ENCODE data around the gene RIPK3. TPM values are rescaled to one million over a fixed set of nuclear protein-coding genes. Genes with fewer than 3 reads are reported as not detected.

RIPK3 gene
- total RNA-seq, result 0.19 and 0.40 TPM in 2 replicates

GRCh38 chr14:24339284-24340151 lies at the start of gene RIPK3:
RIPK3 (minus strand) TSS chr14:24339991; CDS start chr14:24339826, 165 bp downstream.

GRCh38 chr14:24367514-24368211 lies 27.9 kb upstream of the RIPK3 start, which contains the start of gene NFATC4:
NFATC4 (plus strand) TSS chr14:24368184; CDS start chr14:24368341, 157 bp downstream.

GRCh38 chr14:24334431-24335291 lies 5.1 kb downstream of the RIPK3 start, which contains the start of gene ADCY4:
ADCY4 (minus strand) TSS chr14:24335071; CDS start chr14:24334652, 419 bp downstream.

GRCh38 chr14:24310646-24311604 lies 28.9 kb downstream of the RIPK3 start, which contains the start of gene LTB4R:
LTB4R (plus strand) TSS chr14:24311502; CDS start chr14:24315652, 4,150 bp downstream.

DNA sequence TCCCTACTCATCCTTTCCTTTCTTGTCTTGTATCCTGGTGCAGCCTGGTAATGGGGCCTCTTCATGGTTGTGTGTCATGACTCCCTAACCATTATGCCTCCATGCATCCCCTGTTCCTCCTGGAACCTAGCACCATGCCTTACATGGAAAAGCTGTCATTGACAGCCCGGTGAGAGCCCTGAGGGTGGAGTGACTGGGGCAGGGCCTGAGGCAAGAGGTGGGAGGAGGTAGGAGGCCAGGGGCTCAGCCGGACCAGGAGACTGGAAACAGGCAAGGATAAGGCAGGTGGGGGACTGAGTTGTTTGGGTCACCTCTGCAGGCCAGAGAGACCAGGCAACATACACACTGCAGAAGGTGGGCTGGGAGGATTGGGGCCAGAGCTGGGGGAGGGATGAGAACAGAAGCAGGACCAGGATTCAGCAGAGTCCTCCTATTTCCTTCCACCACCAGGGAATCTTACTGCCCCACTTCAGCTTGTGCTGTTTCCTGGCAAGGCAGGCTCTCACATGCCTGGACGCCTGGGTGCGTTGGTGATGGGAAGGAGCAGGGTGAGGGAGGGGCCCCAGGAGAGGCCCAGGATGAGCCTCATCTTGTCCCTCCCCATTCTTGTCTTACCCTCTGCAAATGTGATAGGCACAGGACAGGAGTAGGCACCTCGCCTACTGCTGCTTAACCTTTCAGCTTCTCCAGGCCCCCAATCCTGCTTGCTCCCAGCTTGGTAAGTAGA lies 30.1 kb downstream of the RIPK3 start, which contains the start of gene LTB4R2:
Gene LTB4R2 (plus strand): TSS at position 603 of the 727 bp plus-strand sequence. CDS start 525 bp downstream, outside the sequence.

GRCh38 chr14:24307575-24308341 lies 32.0 kb downstream of the RIPK3 start, which contains the start of gene CIDEB:
CIDEB (minus strand) TSS chr14:24307977; CDS start chr14:24307858, 119 bp downstream.

GRCh38 chr14:24299255-24300191 lies 40.3 kb downstream of the RIPK3 start, which contains the start of the genes DHRS1 and NOP9:
DHRS1 (minus strand) TSS chr14:24299780; CDS start chr14:24299106, 674 bp downstream.
NOP9 (plus strand) TSS chr14:24299850; CDS start chr14:24299955, 105 bp downstream.

Other genes with a start within 250 kb of the RIPK3 start
- 8.6 and 10.2 TPM in 2 replicates for gene PCK2, start 245.7 kb downstream of the RIPK3 start, total RNA-seq
- 63.2 and 68.4 TPM in 2 replicates for gene DCAF11, start 225.2 kb downstream of the RIPK3 start, total RNA-seq
- gene NRL, start 225.0 kb downstream of the RIPK3 start, total RNA-seq, result 0.75 and 0.79 TPM in 2 replicates
- 0.13 and 0.19 TPM in 2 replicates for gene FITM1, start 209.3 kb downstream of the RIPK3 start, total RNA-seq
- gene PSME1, start 203.8 kb downstream of the RIPK3 start, total RNA-seq, result 97.5 and 122 TPM in 2 replicates
- gene EMC9, start 198.4 kb downstream of the RIPK3 start, total RNA-seq, result 19.2 and 29.5 TPM in 2 replicates
- 114 and 116 TPM in 2 replicates for gene PSME2, start 193.4 kb downstream of the RIPK3 start, total RNA-seq
- gene RNF31, start 192.5 kb downstream of the RIPK3 start, total RNA-seq, result 31.8 and 33.7 TPM in 2 replicates
- 102 and 108 TPM in 2 replicates for gene IRF9, start 178.7 kb downstream of the RIPK3 start, total RNA-seq
- 0.66 and 1.4 TPM in 2 replicates for gene REC8, start 167.9 kb downstream of the RIPK3 start, total RNA-seq
- gene IPO4, start 151.2 kb downstream of the RIPK3 start, total RNA-seq, result 32.3 and 46.9 TPM in 2 replicates
- 52.8 and 58.4 TPM in 2 replicates for gene TM9SF1, start 144.6 kb downstream of the RIPK3 start, total RNA-seq
- 0.19 TPM in 1 of 2 replicates, not detected in the other for gene TSSK4, start 134.3 kb downstream of the RIPK3 start, total RNA-seq
- gene CHMP4A, start 126.5 kb downstream of the RIPK3 start, total RNA-seq, result 25.6 and 31.3 TPM in 2 replicates
- 17.4 and 21.1 TPM in 2 replicates for gene MDP1, start 123.9 kb downstream of the RIPK3 start, total RNA-seq
- 300 and 324 TPM in 2 replicates for gene NEDD8, start 107.6 kb downstream of the RIPK3 start, total RNA-seq
- 93.1 and 102 TPM in 2 replicates for gene GMPR2, start 107.1 kb downstream of the RIPK3 start, total RNA-seq
- 51.5 and 55.1 TPM in 2 replicates for gene TINF2, start 97.4 kb downstream of the RIPK3 start, total RNA-seq
- 0.25 and 0.40 TPM in 2 replicates for gene TGM1, start 76.8 kb downstream of the RIPK3 start, total RNA-seq
- 20.0 and 21.7 TPM in 2 replicates for gene RABGGTA, start 68.4 kb downstream of the RIPK3 start, total RNA-seq
- gene DHRS1, start 40.2 kb downstream of the RIPK3 start, total RNA-seq, result 14.5 and 20.0 TPM in 2 replicates
- gene NOP9, start 40.1 kb downstream of the RIPK3 start, total RNA-seq, result 16.8 and 22.3 TPM in 2 replicates
- 0.68 and 1.1 TPM in 2 replicates for gene CIDEB, start 32.0 kb downstream of the RIPK3 start, total RNA-seq
- 2.0 and 2.6 TPM in 2 replicates for gene LTB4R2, start 29.9 kb downstream of the RIPK3 start, total RNA-seq
- gene LTB4R, start 28.5 kb downstream of the RIPK3 start, total RNA-seq, result 0.75 and 1.1 TPM in 2 replicates
- 2.6 and 2.9 TPM in 2 replicates for gene ADCY4, start 4.9 kb downstream of the RIPK3 start, total RNA-seq
- 32.8 and 34.5 TPM in 2 replicates for gene NFATC4, start 28.2 kb upstream of the RIPK3 start, total RNA-seq
- gene NYNRIN, start 59.0 kb upstream of the RIPK3 start, total RNA-seq, result 4.1 and 6.5 TPM in 2 replicates
- 3.0 and 4.5 TPM in 2 replicates for gene CBLN3, start 89.7 kb upstream of the RIPK3 start, total RNA-seq
- 48.1 and 48.2 TPM in 2 replicates for gene KHNYN, start 90.0 kb upstream of the RIPK3 start, total RNA-seq
- 10.1 and 15.1 TPM in 2 replicates for gene SDR39U1, start 102.8 kb upstream of the RIPK3 start, total RNA-seq
- not detected in 2 replicates for gene CMA1, start 168.3 kb upstream of the RIPK3 start, total RNA-seq
- gene CTSG, start 236.3 kb upstream of the RIPK3 start, total RNA-seq, result not detected in 2 replicates

All from aortic smooth muscle cell (primary cell).